HepG2 (cell line): ENCODE data around the gene SLAMF8. TPM values are rescaled to one million over a fixed set of nuclear protein-coding genes. Genes with fewer than 3 reads are reported as not detected.

Experiments
- ATAC-seq: fragments of 200-7000 bp; cut with Tn5 transposase; 3 replicates; pipeline ENCODE4 v1.9.1; 2020; ENCODE audit warnings: mild to moderate bottlenecking, moderate library complexity
- BruUV-seq: library from RNA; stranded (reverse); fragments of 400-500 nt; replicated peaks from 2 replicates; lab custom pipeline; 2021; lab: Mats Ljungman, UMichigan
- CTCF ChIA-PET: fragments of 300-600 bp; formaldehyde crosslinking; extraction: SDS; loops from one replicate; lab custom pipeline; 2021; ENCODE audit warnings: low total read pairs, inconsistent platforms, low intra/inter-chr PET ratio; lab: Yijun Ruan, JAX
- POLR2A ChIA-PET: fragments of 350-600 bp; sonication (Branson Sonifier 250); formaldehyde crosslinking; loops from one replicate; lab custom pipeline; 2020; ENCODE audit warnings: antibody characterized with exemption, inconsistent platforms; lab: Yijun Ruan, JAX
- DNase-seq: peaks from one replicate; pipeline ENCODE4 v3.0.0-alpha.2; 2015; ENCODE audit warnings: low spot score
- FAIRE-seq: peaks from 3 replicates; lab custom pipeline; 2011; peaks lifted over from hg19 to GRCh38; lab: Jason Lieb, UNC
- H2AFZ ChIP-seq: one replicate; pipeline ENCODE4 v1.6.1; 2011; ENCODE audit warnings: low read length, inconsistent platforms
- H3K27ac ChIP-seq: fragments of 300-600 bp; 3 replicates; pipeline ENCODE4 v1.8.0; 2011; ENCODE audit warnings: mixed run types, mild to moderate bottlenecking, mixed read lengths, low read length, inconsistent platforms; ENCODE audit not compliant: insufficient read depth; ENCODE audit errors: extremely low read length
- H3K27me3 ChIP-seq, 2 experiments: fragments of 200-600 bp in 1 of 2; 2 replicates in 1 of 2; 3 replicates in 1 of 2; pipeline versions ENCODE4 v1.6.0 to v1.8.0; 2011; ENCODE audit warnings: low read length in 2 of 2, mild to moderate bottlenecking in 2 of 2, moderate library complexity in 2 of 2, inconsistent platforms in 1 of 2; ENCODE audit not compliant: insufficient read depth in 2 of 2, control insufficient read depth in 1 of 2
- H3K36me3 ChIP-seq, 2 experiments: fragments of 200-600 bp in 1 of 2; replicated peaks in 1 of 2; 2 replicates in 1 of 2; 3 replicates in 1 of 2; pipeline versions ENCODE4 v1.5.1 to v1.8.0; 2011; ENCODE audit warnings: low read length in 2 of 2, inconsistent platforms in 1 of 2; ENCODE audit not compliant: insufficient read depth in 2 of 2, control insufficient read depth in 1 of 2
- H3K4me1 ChIP-seq: 2 replicates; pipeline ENCODE4 v1.5.1; 2012; ENCODE audit warnings: low read length, inconsistent platforms; ENCODE audit not compliant: insufficient read depth
- H3K4me2 ChIP-seq: 2 replicates; pipeline ENCODE4 v1.6.0; 2011; ENCODE audit warnings: low read depth, low read length, inconsistent platforms
- H3K4me3 ChIP-seq, 3 experiments: fragments of 200-600 bp in 1 of 3; sonication (generic), shearing (Covaris generic) in 1 of 3; replicated peaks in 1 of 3; 2 replicates each; pipeline ENCODE4 v1.5.1; 2011 to 2016; ENCODE audit warnings: low read length in 3 of 3, inconsistent platforms in 2 of 3, low read depth in 2 of 3, mild to moderate bottlenecking in 2 of 3, control low read depth in 1 of 3, mixed read lengths in 1 of 3; ENCODE audit not compliant: insufficient read depth in 1 of 3
- H3K79me2 ChIP-seq: one replicate; pipeline ENCODE4 v1.6.1; 2011; ENCODE audit warnings: low read length, inconsistent platforms; ENCODE audit not compliant: insufficient read depth
- H3K9ac ChIP-seq: 2 replicates; pipeline ENCODE4 v1.6.0; 2011; ENCODE audit warnings: mild to moderate bottlenecking, low read depth, low read length, inconsistent platforms; ENCODE audit not compliant: insufficient read depth
- H3K9me3 ChIP-seq: 2 replicates; pipeline ENCODE4 v1.5.1; 2012; ENCODE audit warnings: mild to moderate bottlenecking, low read length
- H4K20me1 ChIP-seq: 2 replicates; pipeline ENCODE4 v1.6.0; 2011; ENCODE audit warnings: inconsistent platforms, mild to moderate bottlenecking, low read length, moderate library complexity; ENCODE audit not compliant: insufficient read depth
- HOXA5 ChIP-seq: sonication (generic); formaldehyde crosslinking; IDR thresholded peaks from 2 replicates; pipeline ENCODE4 v1.4.0; 2020; ENCODE audit warnings: missing genetic modification reagents
- KAT8 ChIP-seq: IDR thresholded peaks from 2 replicates; pipeline ENCODE4 v1.6.1; 2016; ENCODE audit warnings: missing genetic modification reagents, missing compliant biosample characterization
- MTA1 ChIP-seq: sonication (generic); formaldehyde crosslinking; IDR thresholded peaks from 2 replicates; pipeline ENCODE4 v1.4.0; 2020; ENCODE audit warnings: missing genetic modification reagents, mild to moderate bottlenecking, borderline replicate concordance
- NFIC ChIP-seq: IDR thresholded peaks from 2 replicates; pipeline ENCODE4 v1.6.1; 2012; ENCODE audit warnings: mild to moderate bottlenecking, low read length, inconsistent platforms
- RFXANK ChIP-seq: IDR thresholded peaks from 2 replicates; pipeline ENCODE4 v1.6.1; 2016
- RFXAP ChIP-seq: sonication (generic); formaldehyde crosslinking; IDR thresholded peaks from 2 replicates; pipeline ENCODE4 v1.4.0; 2020; ENCODE audit warnings: missing genetic modification reagents, borderline replicate concordance
- ZNF136 ChIP-seq: sonication (generic); formaldehyde crosslinking; IDR thresholded peaks from 2 replicates; pipeline ENCODE4 v1.8.1; 2022; ENCODE audit warnings: low read depth, mild to moderate bottlenecking, moderate library complexity, missing genetic modification reagents
- ZNF44 ChIP-seq: sonication (generic); formaldehyde crosslinking; IDR thresholded peaks from 2 replicates; pipeline ENCODE4 v1.5.1; 2020; ENCODE audit warnings: mild to moderate bottlenecking, missing genetic modification reagents
- WGBS: methylation state at CpG from one replicate; pipeline ENCODE4 v1.1.6; 2017; ENCODE audit warnings: low lambda C conversion rate; 5-methylcytosine and 5-hydroxymethylcytosine counted together
- in situ Hi-C: cut with HindIII; loops from 2 replicates; pipeline ENCODE4 v1.10.0; 2017; ENCODE audit warnings: low pct_unique_long_range_greater_than_20kb; ENCODE audit not compliant: extremely low pct_ligation_motif_present
- intact Hi-C: fragments of 100-400 bp; cut with micrococcal nuclease; formaldehyde crosslinking; loops from one replicate; pipeline ENCODE4 v1.10.0; 2022; ENCODE audit not compliant: unreplicated experiment
- polyA plus RNA-seq, 8 experiments: library from polyadenylated mRNA; depleted of rRNA in 3 of 8; stranded (reverse) in 7 of 8; unstranded in 1 of 8; fragments of >200 nt; fragmentation: Illumina TruSeq in 4 of 8; extraction: Trizol in 4 of 8; gene quantifications; 2 replicates each; pipeline versions ENCODE4 v1.2.1 to v1.2.3, GENCODE V29; 2011 to 2016; ENCODE audit warnings: low read depth in 4 of 8, missing spikeins in 1 of 8, mixed read lengths in 1 of 8; ENCODE audit not compliant: insufficient read depth in 1 of 8
- total RNA-seq, 5 experiments: library from RNA; depleted of rRNA; stranded (reverse); fragments of >200 nt; fragmentation: Illumina TruSeq; extraction: Trizol; gene quantifications; 2 replicates each; pipeline ENCODE4 v1.2.3, GENCODE V29; 2016; ENCODE audit warnings: low read depth in 1 of 5
- TF ChIP-seq, protein P1 (sequence below): sonication (generic); formaldehyde crosslinking; IDR thresholded peaks from 2 replicates; pipeline ENCODE4 v1.4.0; 2020; ENCODE audit warnings: mild to moderate bottlenecking, missing genetic modification reagents
- TF ChIP-seq, protein P2 (sequence below): sonication (generic); formaldehyde crosslinking; IDR thresholded peaks from 2 replicates; pipeline ENCODE4 v1.8.1; 2023; ENCODE audit warnings: mild to moderate bottlenecking, moderate library complexity, missing genetic modification reagents
- TF ChIP-seq, protein P3 (sequence below): fragments of 450-650 bp; IDR thresholded peaks from 2 replicates; pipeline ENCODE4 v1.6.1; 2016

The SLAMF8 gene
- total and polyA plus RNA-seq, 2 of the 13 experiments (the other 11 are each of a cell fraction or from before 2014, with no cell fraction given) = not detected

DNA sequence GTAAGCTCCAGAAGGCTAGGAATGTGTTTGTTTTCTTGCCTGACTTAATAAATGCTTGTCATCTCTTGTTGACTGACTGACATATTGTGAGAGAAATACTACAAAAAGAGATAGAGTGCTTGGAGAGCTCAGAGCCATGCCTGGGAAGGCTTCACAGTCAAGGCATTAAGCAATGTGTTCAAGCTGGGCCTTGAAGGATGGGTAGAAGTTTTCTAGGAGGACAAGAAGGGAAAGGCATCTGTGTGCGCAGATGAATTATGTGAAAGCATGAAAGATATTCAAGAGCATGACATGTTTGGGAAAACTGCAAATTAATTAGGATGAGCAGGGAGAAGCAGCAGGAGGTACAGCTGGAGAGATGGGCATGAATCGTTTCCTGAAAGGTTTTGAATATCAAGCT is 5.6 kb downstream of the SLAMF8 start:
- Histone ChIP-seq H3K27ac (no peak overlapping the region), H3K27me3 (peaks cover 2 to 7% of the 10 kb centered on the region in 2 experiments; a peak in 4 of 5 replicates), H3K79me2 (no peaks in the 10 kb centered on the region), H4K20me1 (no peaks in the 10 kb centered on the region), H3K4me3 (no peak overlapping the region), H3K36me3 (no peaks in the 10 kb centered on the region), H3K4me2 (no peak overlapping the region), H2AFZ (no peak overlapping the region), H3K9ac (no peak overlapping the region), H3K4me1 (no peaks in the 10 kb centered on the region), H3K9me3 (no peaks in the 10 kb centered on the region)
- intact Hi-C loops = no loop called here
- DNase-seq (no peak), ATAC-seq (no peak), FAIRE-seq (no peak)
- ChIA-PET CTCF (no interaction called here), POLR2A (no interaction called here)
- BruUV-seq = no TSS peak
- in situ Hi-C loops = no loop called here
- TF ChIP-seq ZNF44 = no peak
- TF ChIP-seq RFXAP (CRISPR knock-in tag) = no peak
- no peak for TF ChIP-seq KAT8
- no peak for TF ChIP-seq NFIC
- TF ChIP-seq HOXA5 (CRISPR knock-in tag) = no peak
- no peak for TF ChIP-seq RFXANK (CRISPR knock-in tag)
- TF ChIP-seq MTA1 = no peak
- TF ChIP-seq, protein P1, sequence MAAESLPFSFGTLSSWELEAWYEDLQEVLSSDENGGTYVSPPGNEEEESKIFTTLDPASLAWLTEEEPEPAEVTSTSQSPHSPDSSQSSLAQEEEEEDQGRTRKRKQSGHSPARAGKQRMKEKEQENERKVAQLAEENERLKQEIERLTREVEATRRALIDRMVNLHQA = no peak
- TF ChIP-seq, protein P2, sequence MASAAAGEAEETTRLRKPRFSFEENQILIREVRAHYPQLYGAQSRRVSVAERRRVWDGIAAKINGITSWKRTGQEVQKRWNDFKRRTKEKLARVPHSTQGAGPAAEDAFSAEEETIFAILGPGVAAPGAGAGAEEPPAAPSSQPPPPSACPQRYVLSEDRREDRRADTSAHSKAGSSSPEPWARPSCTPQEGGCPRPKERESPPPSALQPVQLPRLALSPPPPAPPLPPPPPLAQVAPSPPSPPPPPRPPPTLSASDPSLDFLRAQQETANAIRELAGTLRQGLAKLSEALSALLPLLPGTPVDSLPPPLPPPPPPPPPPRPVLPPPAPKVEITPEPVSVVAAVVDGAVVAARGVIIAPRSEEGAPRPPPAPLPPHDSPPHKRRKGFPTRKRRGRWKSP (CRISPR knock-in tag) = no peak
- 26% methylated on average over 2 of the region's 2 CpGs for WGBS

DNA sequence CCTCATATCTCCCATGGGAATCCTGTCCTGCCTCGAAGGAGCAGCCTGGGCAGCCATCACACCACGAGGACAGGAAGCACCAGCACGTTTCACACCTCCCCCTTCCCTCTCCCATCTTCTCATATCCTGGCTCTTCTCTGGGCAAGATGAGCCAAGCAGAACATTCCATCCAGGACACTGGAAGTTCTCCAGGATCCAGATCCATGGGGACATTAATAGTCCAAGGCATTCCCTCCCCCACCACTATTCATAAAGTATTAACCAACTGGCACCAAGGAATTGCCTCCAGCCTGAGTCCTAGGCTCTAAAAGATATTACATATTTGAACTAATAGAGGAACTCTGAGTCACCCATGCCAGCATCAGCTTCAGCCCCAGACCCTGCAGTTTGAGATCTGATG is 8.7 kb downstream of the SLAMF8 start:
- no peaks in the 10 kb centered on the region for H3K79me2 ChIP-seq
- H3K4me3 ChIP-seq = no peak overlapping the region
- POLR2A ChIA-PET = no interaction called here
- no peak for ATAC-seq
- in situ Hi-C loops (no loop called here), intact Hi-C loops (no loop called here)
- FAIRE-seq = no peak
- H3K27ac ChIP-seq = no peak overlapping the region
- no CpG with 5 or more reads among the region's 3 CpGs for WGBS
- CTCF ChIA-PET = no interaction called here
- no TSS peak for BruUV-seq
- H3K9me3 ChIP-seq = no peaks in the 10 kb centered on the region
- peaks cover 0 to 2% of the 10 kb centered on the region in 2 experiments; a peak in 2 of 5 replicates for H3K27me3 ChIP-seq
- H4K20me1 ChIP-seq = no peaks in the 10 kb centered on the region
- H3K36me3 ChIP-seq = no peaks in the 10 kb centered on the region
- no peak overlapping the region for H3K4me2 ChIP-seq
- no peaks in the 10 kb centered on the region for H3K4me1 ChIP-seq
- DNase-seq = no peak
- H3K9ac ChIP-seq = no peak overlapping the region
- no peak overlapping the region for H2AFZ ChIP-seq
- TF ChIP-seq, protein P3, sequence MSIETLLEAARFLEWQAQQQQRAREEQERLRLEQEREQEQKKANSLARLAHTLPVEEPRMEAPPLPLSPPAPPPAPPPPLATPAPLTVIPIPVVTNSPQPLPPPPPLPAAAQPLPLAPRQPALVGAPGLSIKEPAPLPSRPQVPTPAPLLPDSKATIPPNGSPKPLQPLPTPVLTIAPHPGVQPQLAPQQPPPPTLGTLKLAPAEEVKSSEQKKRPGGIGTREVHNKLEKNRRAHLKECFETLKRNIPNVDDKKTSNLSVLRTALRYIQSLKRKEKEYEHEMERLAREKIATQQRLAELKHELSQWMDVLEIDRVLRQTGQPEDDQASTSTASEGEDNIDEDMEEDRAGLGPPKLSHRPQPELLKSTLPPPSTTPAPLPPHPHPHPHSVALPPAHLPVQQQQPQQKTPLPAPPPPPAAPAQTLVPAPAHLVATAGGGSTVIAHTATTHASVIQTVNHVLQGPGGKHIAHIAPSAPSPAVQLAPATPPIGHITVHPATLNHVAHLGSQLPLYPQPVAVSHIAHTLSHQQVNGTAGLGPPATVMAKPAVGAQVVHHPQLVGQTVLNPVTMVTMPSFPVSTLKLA = peak; percentile 26
- no peak for TF ChIP-seq ZNF136 (CRISPR knock-in tag)
